Stimulated activated CD8-positive, alpha-beta memory T cell treated with anti-CD3 and anti-CD28 coated beads, Interleukin-7, amount 100 ng/mL, for 1 hour (primary cell): ENCODE data around the gene UBN1.
"Not testable (repeated sequence)": the region's sequence is repeated elsewhere in the genome, so short reads cannot be mapped to it uniquely, and the experiment has no call there.

ENCODE experiments used
- DNase-seq, 2 donors: peaks; one replicate each; pipeline ENCODE4 v3.0.0-alpha.2; 2020; ENCODE audit warnings: low read depth in 2 of 2

Gene UBN1

GRCh38 chr16:4888428-4889135 is 41.3 kb downstream of the UBN1 start:
- no peak for DNase-seq

GRCh38 chr16:4890026-4890425 is 42.7 kb downstream of the UBN1 start:
- no peak for DNase-seq

GRCh38 chr16:4890686-4891085 is 43.4 kb downstream of the UBN1 start:
- DNase-seq: no peak

- no peak for DNase-seq
Observed at GRCh38 chr16:4891097-4891885, 44.0 kb downstream of the UBN1 start.

- DNase-seq: no peak
Observed at GRCh38 chr16:4891886-4892216, 44.6 kb downstream of the UBN1 start.

- no peak for DNase-seq
Observed at GRCh38 chr16:4892361-4893102, 45.3 kb downstream of the UBN1 start.

GRCh38 chr16:4893103-4893862 is 46.0 kb downstream of the UBN1 start:
- DNase-seq: no peak

- DNase-seq: no peak
Observed at GRCh38 chr16:4894276-4895150, 47.2 kb downstream of the UBN1 start.

- no peak for DNase-seq
Observed at GRCh38 chr16:4895366-4895765, 48.1 kb downstream of the UBN1 start.

GRCh38 chr16:4896761-4897160 is 49.5 kb downstream of the UBN1 start:
- not testable (repeated sequence) for DNase-seq

- DNase-seq: no peak
Observed at GRCh38 chr16:4897328-4897727, 50.0 kb downstream of the UBN1 start.

- DNase-seq: no peak
Observed at GRCh38 chr16:4898811-4899473, 51.7 kb downstream of the UBN1 start.

- DNase-seq: no peak
Observed at GRCh38 chr16:4899474-4899846, 52.2 kb downstream of the UBN1 start.

GRCh38 chr16:4900036-4900435 is 52.8 kb downstream of the UBN1 start:
- DNase-seq: no peak

- DNase-seq: no peak
Observed at GRCh38 chr16:4900750-4901149, 53.5 kb downstream of the UBN1 start.

GRCh38 chr16:4902038-4902437 is 54.8 kb downstream of the UBN1 start:
- DNase-seq: no peak

- no peak for DNase-seq
Observed at GRCh38 chr16:4904108-4904941, 57.0 kb downstream of the UBN1 start.

GRCh38 chr16:4904942-4905615 is 57.8 kb downstream of the UBN1 start:
- DNase-seq: no peak

GRCh38 chr16:4908854-4909401 is 61.6 kb downstream of the UBN1 start:
- no peak for DNase-seq
